ENCODE results near the gene YY1AP1.
"Not testable (repeated sequence)": the region's sequence is repeated elsewhere in the genome, so short reads cannot be mapped to it uniquely, and the experiment has no call there.

The YY1AP1 gene

DNA sequence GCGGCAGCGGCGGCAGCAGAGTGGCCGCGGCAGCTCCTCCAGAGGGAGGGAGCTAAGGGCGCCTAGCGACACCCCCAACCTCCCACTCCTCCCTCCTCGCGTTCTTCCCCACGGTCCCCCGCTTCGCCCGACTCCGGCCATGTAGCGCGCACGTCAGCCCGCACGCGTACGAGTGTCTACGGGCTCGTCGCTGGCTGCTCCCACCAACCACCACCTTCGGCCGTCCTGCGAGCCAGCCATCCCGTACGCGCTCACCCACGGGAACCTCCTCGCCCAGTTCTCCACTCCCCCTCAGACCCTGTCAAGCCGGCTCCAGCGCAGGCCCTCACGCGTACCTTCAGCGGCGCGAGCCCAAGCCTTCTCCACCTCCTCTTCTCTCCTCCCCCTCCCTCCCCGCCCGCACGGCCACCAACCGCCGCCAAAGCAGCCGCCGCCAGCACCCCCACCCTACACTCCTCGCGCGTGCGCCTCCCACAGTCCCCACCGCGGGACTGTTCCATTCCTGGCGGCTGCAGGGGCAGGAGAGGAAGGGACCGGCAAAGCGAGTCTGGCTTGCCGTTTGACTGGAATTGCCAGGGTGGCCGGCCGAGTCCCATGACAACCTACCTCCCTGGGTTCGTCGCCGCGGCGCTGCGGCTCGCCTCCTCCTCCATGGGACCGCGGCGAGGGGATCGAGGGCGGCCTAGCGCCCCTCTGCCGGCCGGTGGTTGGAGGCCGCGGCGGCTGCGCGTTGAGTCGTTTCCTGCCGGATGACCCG lies at the start of gene YY1AP1:
TSS of gene YY1AP1 (minus strand) at position 451 of the 757 bp plus-strand sequence. CDS start 8,338 bp downstream, outside the sequence.
- DNase-seq = peak; percentile 91

DNA sequence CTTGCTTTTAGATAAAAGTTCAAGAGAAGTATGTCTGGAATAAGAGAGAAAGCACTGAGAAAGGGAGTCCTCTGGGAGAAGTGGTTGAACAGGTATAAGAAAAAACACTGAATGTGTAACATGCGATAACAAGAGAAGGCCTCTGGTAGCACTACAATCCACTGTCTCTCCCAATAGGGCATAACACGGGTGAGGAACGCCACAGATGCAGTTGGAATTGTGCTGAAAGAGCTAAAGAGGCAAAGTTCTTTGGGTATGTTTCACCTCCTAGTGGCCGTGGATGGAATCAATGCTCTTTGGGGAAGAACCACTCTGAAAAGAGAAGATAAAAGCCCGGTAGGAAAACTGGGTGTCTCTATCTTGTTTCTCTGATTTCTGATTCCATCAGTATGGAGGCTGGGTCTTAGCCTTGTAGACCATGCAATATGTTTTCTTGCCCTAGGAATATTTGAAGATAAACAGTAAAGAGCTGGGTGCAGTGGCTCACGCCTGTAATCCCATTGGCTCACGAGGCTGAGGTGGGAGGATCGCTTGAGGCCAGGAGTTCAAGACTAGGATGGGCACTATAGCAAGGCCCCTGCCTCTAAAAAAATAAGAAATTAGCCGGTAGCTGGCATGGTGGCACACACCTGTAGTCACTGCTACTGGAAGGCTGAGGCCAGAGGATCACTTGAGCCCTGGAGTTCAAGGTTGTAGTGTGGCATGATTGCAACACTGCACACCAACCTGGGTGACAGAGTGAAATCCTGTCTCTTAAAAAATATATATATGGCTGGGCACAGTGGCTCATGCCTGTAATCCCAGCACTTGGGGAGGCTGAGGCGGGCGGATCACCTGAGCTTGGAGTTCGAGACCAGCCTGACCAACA lies 40.7 kb upstream of the YY1AP1 start:
- DNase-seq = peak; percentile 16

GRCh38 chr1:155725142-155725541 lies 36.6 kb upstream of the YY1AP1 start:
- DNase-seq = no peak

DNA sequence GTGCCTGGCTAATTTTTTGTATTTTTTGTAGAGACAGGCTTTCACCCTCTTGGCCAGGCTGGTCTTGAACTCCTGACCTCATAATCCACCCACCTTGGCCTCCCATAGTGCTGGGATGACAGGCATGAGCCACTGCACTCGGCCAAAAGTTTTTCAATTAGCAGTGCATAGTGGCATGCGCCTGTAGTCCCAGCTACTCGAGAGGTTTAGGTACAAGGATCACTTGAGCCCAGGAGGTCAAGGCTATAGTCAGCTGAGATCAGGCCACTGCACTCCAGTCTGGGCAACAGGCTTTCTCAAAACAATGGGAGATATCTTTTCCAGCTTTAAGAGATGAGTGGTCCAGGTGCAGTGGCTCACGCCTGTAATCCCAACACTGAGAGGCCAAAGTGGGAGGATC lies 31.1 kb upstream of the YY1AP1 start:
- no peak for DNase-seq

- DNase-seq = not testable (repeated sequence)
Observed at GRCh38 chr1:155718524-155719115, 30.0 kb upstream of the YY1AP1 start.

DNA sequence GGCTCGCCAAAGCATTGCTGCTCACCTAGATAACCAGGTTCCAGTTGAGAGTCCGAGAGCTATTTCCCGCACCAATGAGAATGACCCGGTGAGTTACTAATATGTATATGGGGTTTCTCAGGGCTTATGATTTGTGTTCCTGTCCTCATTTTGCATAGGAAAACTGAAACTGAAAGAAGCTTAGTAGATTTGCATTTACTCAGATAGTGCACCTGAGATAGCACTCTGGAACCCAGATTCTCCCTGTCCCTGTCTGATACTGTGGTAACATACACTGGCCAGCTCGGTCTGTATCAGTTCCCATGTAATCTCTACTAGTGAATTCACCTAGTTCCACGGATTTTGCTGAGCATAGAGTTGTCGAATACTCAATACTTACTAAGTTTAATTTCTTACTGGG lies 28.5 kb upstream of the YY1AP1 start:
- no peak for DNase-seq

- DNase-seq = no peak
Observed at GRCh38 chr1:155715777-155716176, 27.2 kb upstream of the YY1AP1 start.

GRCh38 chr1:155715056-155715455 lies 26.5 kb upstream of the YY1AP1 start:
- not testable (repeated sequence) for DNase-seq

DNA sequence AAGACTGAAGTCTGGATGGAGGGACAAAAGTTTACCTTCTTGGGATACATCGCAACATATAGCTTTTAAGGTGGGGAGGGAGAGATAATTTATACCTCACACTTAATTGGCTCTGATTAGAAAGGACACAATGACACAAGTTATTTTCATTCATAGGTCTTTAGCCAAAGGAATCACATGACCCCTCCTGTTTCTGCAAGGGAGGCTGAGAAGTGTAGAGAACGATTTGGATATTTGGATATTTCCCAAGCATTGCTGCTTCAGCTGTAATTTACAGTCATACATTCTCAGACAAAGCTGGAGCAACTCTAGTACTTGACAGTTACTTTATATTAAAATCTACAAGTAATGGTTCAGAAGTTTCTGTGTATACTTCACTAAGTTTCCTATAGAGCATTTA lies 24.5 kb upstream of the YY1AP1 start:
- DNase-seq = no peak

DNA sequence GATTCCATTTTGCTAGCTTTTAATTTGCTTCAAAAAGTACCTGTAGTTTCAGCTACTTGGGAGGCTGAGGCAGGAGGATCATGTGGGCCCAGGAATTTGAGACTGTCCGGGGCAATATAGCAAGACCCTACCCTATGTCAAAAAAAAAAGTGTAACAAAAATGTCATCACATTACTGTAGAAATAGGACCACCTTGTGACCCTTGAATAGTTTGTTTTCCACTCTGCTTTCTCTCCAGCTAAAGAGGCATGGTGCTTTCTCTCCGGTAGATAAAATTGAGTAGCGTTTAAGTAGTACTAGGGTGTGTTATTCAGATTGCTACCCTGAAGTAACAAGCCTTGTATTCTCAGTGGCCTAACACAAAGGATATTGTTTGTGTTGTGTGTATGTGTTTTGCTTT lies 24.1 kb upstream of the YY1AP1 start:
- not testable (repeated sequence) for DNase-seq

- DNase-seq = not testable (repeated sequence)
Observed at GRCh38 chr1:155711457-155711856, 22.9 kb upstream of the YY1AP1 start.

DNA sequence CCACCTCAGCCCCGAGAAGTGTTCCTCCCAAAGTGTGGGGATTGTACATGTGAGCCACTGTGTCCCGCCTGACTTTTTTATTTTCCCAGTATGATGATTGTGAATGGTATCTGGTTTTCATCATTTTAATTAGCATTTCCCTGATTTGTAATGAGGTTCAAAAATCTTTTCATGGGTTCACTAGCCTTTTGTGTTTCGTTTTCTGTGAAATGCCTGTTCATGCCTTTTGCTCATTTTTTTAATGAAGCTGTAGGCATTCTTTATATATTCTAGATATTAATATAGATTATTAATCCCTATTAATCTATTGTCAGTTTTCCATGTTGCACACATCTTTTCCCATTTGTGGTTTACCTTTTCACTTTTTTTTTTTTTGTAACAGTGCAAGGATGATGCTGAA lies 20.8 kb upstream of the YY1AP1 start:
- DNase-seq = no peak

- DNase-seq = no peak
Observed at GRCh38 chr1:155706139-155706538, 17.6 kb upstream of the YY1AP1 start.

GRCh38 chr1:155704414-155704813 lies 15.8 kb upstream of the YY1AP1 start:
- DNase-seq = not testable (repeated sequence)

GRCh38 chr1:155703216-155703615 lies 14.6 kb upstream of the YY1AP1 start:
- DNase-seq = no peak

DNA sequence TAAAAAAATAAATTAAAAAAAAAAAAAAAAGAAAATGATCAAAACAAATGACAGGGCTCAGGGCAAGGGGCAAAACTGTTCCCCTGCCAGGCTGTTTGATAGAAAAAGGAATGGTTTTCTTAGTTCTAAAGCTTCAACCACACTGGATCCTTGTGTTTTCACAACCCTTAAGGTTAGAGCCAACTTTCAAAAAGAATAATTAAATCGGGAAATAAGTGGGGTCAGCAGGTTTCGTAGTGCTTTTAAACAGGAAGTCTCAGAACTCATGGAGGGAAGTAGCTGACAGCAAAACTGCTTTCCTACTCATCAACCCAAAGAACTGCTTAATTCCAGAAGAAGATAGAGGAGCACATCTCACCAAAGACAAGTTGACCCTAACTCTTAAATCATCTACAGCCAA lies 13.1 kb upstream of the YY1AP1 start:
- DNase-seq = not testable (repeated sequence)

DNA sequence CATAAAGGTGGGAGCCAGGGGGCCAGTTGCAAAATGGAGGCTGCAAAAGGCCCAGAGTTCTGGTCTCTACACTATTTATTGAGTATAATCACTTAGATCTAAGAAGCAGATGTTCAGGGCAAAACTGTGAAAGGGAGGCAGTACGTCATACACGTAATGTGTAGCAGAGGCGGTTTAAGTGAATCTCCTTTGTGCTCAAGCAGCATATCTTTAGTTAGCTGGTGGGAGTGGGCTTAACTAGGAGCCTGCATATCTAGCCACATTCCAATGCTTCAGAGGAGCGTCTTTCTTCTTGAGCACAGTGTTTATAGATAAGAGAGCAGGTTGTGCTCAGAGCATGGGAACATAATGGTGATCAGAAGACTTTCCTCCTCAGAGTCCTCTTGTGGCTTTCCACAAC lies 10.5 kb upstream of the YY1AP1 start:
- not testable (repeated sequence) for DNase-seq

- no peak for DNase-seq
Observed at GRCh38 chr1:155698382-155699038, 9.9 kb upstream of the YY1AP1 start.

GRCh38 chr1:155697616-155698015 lies 9.0 kb upstream of the YY1AP1 start:
- DNase-seq = not testable (repeated sequence)

GRCh38 chr1:155697046-155697445 lies 8.5 kb upstream of the YY1AP1 start:
- no peak for DNase-seq

DNA sequence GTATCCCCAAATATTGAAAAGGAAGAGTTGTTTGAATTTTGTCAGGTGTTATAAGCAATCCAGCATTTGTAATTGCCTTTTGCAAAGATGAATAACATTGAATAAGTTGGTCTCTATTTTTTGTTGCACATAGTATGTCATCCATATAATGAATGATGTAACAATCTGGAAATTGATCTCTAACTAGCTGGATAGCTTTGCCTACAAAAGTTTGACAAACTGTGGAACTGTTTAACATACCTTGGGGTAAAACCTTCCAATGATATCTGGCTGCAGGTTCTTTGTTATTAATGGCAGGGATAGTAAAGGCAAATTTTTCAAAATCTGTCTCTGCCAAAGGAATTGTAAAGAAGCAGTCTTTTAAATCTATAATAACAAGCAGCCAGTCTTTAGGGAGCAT lies 8.0 kb upstream of the YY1AP1 start:
- DNase-seq = no peak

GRCh38 chr1:155695608-155696007 lies 7.0 kb upstream of the YY1AP1 start:
- DNase-seq = no peak

- DNase-seq = no peak
Observed at GRCh38 chr1:155695072-155695471, 6.5 kb upstream of the YY1AP1 start.
